Ammon's horn (tissue), 1 donor: ENCODE data around the gene SF3B6.
"Not testable (repeated sequence)": the region's sequence is repeated elsewhere in the genome, so short reads cannot be mapped to it uniquely, and the experiment has no call there.

ENCODE experiments used
- DNase-seq: peaks from one replicate; pipeline ENCODE4 v3.0.0-alpha.2; 2016; ENCODE audit warnings: low spot score

Gene SF3B6

GRCh38 chr2:24050041-24050979 lies 25.8 kb downstream of the SF3B6 start:
- peak; percentile 25 for DNase-seq

- peak; percentile 36 for DNase-seq
These were observed 26.6 kb downstream of the SF3B6 start, which contains the start of gene FKBP1B for GRCh38 chr2:24049485-24050021. Gene FKBP1B, plus strand, starts transcription at chr2:24049741. Its CDS starts 109 bp downstream, at chr2:24049850.

- DNase-seq: no peak
These were observed 27.2 kb downstream of the SF3B6 start for GRCh38 chr2:24048769-24049484.

GRCh38 chr2:24047703-24048033 lies 28.5 kb downstream of the SF3B6 start:
- DNase-seq: no peak

- DNase-seq: peak; percentile 100
These were observed 29.0 kb downstream of the SF3B6 start, which contains the start of gene WDCP for GRCh38 chr2:24046930-24047702. Gene WDCP, minus strand, starts transcription at chr2:24047391. Its CDS starts 7,897 bp downstream, at chr2:24039494.

- DNase-seq: no peak
These were observed 29.6 kb downstream of the SF3B6 start for GRCh38 chr2:24046599-24046929.

- DNase-seq: no peak
These were observed 30.3 kb downstream of the SF3B6 start for GRCh38 chr2:24045511-24046508.

- not testable (repeated sequence) for DNase-seq
These were observed 33.0 kb downstream of the SF3B6 start for GRCh38 chr2:24043133-24043532.

- no peak for DNase-seq
These were observed 35.6 kb downstream of the SF3B6 start for GRCh38 chr2:24040511-24040910.

GRCh38 chr2:24038786-24039499 lies 37.2 kb downstream of the SF3B6 start:
- no peak for DNase-seq

GRCh38 chr2:24026233-24026632 lies 49.9 kb downstream of the SF3B6 start:
- no peak for DNase-seq

GRCh38 chr2:24024996-24025663 lies 51.0 kb downstream of the SF3B6 start:
- DNase-seq: no peak

- DNase-seq: no peak
These were observed 52.1 kb downstream of the SF3B6 start for GRCh38 chr2:24024018-24024417.

GRCh38 chr2:24022975-24023575 lies 53.1 kb downstream of the SF3B6 start:
- no peak for DNase-seq

- DNase-seq: no peak
These were observed 53.7 kb downstream of the SF3B6 start for GRCh38 chr2:24022324-24022974.

GRCh38 chr2:24021122-24021998 lies 54.8 kb downstream of the SF3B6 start:
- DNase-seq: no peak

- no peak for DNase-seq
These were observed 55.9 kb downstream of the SF3B6 start for GRCh38 chr2:24020244-24020643.

GRCh38 chr2:24019729-24020128 lies 56.4 kb downstream of the SF3B6 start:
- no peak for DNase-seq
